Measurements from ENCODE around the gene RASD2. TPM values are rescaled to one million over a fixed set of nuclear protein-coding genes. Genes with fewer than 3 reads are reported as not detected.

RASD2 gene
- total and polyA plus RNA-seq, 8 donors, result 0.28 to 1.4 (median 0.59) TPM

GRCh38 chr22:35541254-35541748 lies 670 bp downstream of the RASD2 start:
- no peak for FAIRE-seq
- 5 to 11% methylated on average over 13 to 28 of the region's 28 CpGs for WGBS, 2 donors

GRCh38 chr22:35542157-35542938 lies 1.7 kb downstream of the RASD2 start:
- TF ChIP-seq, protein P1, sequence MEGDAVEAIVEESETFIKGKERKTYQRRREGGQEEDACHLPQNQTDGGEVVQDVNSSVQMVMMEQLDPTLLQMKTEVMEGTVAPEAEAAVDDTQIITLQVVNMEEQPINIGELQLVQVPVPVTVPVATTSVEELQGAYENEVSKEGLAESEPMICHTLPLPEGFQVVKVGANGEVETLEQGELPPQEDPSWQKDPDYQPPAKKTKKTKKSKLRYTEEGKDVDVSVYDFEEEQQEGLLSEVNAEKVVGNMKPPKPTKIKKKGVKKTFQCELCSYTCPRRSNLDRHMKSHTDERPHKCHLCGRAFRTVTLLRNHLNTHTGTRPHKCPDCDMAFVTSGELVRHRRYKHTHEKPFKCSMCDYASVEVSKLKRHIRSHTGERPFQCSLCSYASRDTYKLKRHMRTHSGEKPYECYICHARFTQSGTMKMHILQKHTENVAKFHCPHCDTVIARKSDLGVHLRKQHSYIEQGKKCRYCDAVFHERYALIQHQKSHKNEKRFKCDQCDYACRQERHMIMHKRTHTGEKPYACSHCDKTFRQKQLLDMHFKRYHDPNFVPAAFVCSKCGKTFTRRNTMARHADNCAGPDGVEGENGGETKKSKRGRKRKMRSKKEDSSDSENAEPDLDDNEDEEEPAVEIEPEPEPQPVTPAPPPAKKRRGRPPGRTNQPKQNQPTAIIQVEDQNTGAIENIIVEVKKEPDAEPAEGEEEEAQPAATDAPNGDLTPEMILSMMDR (IDR thresholded peaks at IDR 0.05), result no peak
- Histone ChIP-seq H3K27me3 (no peaks in the 10 kb centered on the region), H3K27ac (no peak overlapping the region), H3K9me3 (no peaks in the 10 kb centered on the region), H3K4me1 (peaks cover 0 to 8% (median 0%) of the 10 kb centered on the region in 3 donors), H3K4me3 (no peak overlapping the region), H3K36me3 (no peaks in the 10 kb centered on the region)
- ATAC-seq, result no peak
- WGBS, 2 donors, result 61 to 65% methylated on average over 13 of the region's 13 CpGs
- intact Hi-C loops (cut with DNase I), result no loop called here
- DNase-seq, result no peak
- no peak for FAIRE-seq

More at GRCh38 chr22:35541254-35541748, 670 bp downstream of the RASD2 start:
- peaks cover 0 to 8% (median 0%) of the 10 kb centered on the region in 3 donors for H3K4me1 ChIP-seq
- DNase-seq (peak in 5 of 6 donors; percentile 19 to 79 (median 54)), ATAC-seq (peak in 3 of 4 donors; percentile 27 to 60 (median 44))
- no peaks in the 10 kb centered on the region for H3K9me3 ChIP-seq
- H3K4me3 ChIP-seq, result peak overlapping the region in 3 of 4 donors; percentile 16 to 56 (median 44)
- no peaks in the 10 kb centered on the region for H3K27me3 ChIP-seq
- no peak overlapping the region for H3K27ac ChIP-seq
- no peaks in the 10 kb centered on the region for H3K36me3 ChIP-seq
- intact Hi-C loops (cut with DNase I), result no loop called here
- TF ChIP-seq, protein P1 (IDR thresholded peaks at IDR 0.05), result no peak

- WGBS, 2 donors, result 46 to 60% methylated on average over 6 of the region's 6 CpGs
- FAIRE-seq (no peak), ATAC-seq (no peak), DNase-seq (no peak)
- peaks cover 0 to 8% (median 0%) of the 10 kb centered on the region in 3 donors for H3K4me1 ChIP-seq
- intact Hi-C loops (cut with DNase I), result no loop called here
- no peaks in the 10 kb centered on the region for H3K9me3 ChIP-seq
- no peak overlapping the region for H3K27ac ChIP-seq
- H3K27me3 ChIP-seq, result no peaks in the 10 kb centered on the region
- H3K36me3 ChIP-seq, result no peaks in the 10 kb centered on the region
- H3K4me3 ChIP-seq, result no peak overlapping the region
- TF ChIP-seq, protein P1 (IDR thresholded peaks at IDR 0.05), result no peak
Observed at GRCh38 chr22:35542939-35543516, 2.4 kb downstream of the RASD2 start.

- Histone ChIP-seq H3K4me1 (peaks cover 0 to 8% (median 0%) of the 10 kb centered on the region in 3 donors), H3K27me3 (no peaks in the 10 kb centered on the region), H3K4me3 (no peak overlapping the region), H3K27ac (no peak overlapping the region), H3K36me3 (no peaks in the 10 kb centered on the region), H3K9me3 (no peaks in the 10 kb centered on the region)
- no peak for ATAC-seq
- no peak for FAIRE-seq
- TF ChIP-seq, protein P1 (IDR thresholded peaks at IDR 0.05), result no peak
- WGBS, 2 donors, result 41 to 52% methylated on average over 3 of the region's 3 CpGs
- no peak for DNase-seq
- intact Hi-C loops (cut with DNase I), result no loop called here
Observed at GRCh38 chr22:35543702-35544101, 3.1 kb downstream of the RASD2 start.

Data from pancreas (tissue), 10 donors.